Endometrium (tissue), 2 donors: Measurements from ENCODE around the gene ZNF575.

Experiments used
- FAIRE-seq: peaks from 2 replicates; lab custom pipeline; 2012; peaks lifted over from hg19 to GRCh38; lab: Jason Lieb, UNC
- donor health status: control.
- donor health status: control.

ZNF575 gene

DNA sequence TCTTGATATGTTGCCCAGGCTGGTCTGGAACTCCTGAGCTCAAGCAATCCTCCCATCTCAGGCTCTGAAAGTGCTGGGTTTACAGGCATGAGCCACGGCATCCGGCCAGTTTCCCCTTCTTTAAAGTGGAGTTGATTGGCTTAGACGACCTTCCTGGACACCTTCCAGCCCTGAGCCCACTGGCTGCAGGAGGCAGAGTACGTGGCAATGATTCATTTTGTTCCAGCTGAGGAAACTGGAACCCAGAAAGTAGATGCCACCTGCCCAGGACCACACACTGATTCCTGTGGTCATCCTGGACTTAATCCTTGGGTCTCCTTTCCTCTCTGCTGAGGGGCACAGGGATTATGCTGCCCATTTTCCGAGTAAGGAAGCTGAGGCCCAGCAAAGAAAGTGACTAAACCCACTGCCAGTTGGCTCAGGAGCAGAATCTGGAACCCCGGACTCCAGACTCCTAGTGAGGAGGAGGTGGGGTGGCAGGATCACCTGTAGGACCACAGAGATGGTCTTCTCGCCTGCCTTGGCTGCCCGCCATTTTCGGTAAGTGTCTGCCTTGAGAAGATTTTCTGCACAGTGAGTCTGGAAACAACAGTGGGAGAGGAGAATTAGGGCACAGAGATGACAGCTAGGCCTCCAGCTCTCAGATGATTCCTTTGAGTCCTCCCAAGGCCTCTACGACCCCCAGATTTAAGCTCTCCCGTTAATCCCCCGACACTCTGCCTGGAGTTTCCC lies 41.6 kb downstream of the ZNF575 start:
- no peak for FAIRE-seq

- FAIRE-seq: peak; percentile 98
Measured at GRCh38 chr19:43575156-43575950, 42.4 kb downstream of the ZNF575 start, which contains the start of the genes PINLYP and XRCC1. TSS of gene PINLYP (plus strand) at chr19:43575801. CDS start at chr19:43577192, 1,391 bp downstream. TSS of gene XRCC1 (minus strand) at chr19:43575527. CDS start at chr19:43575458, 69 bp downstream.

DNA sequence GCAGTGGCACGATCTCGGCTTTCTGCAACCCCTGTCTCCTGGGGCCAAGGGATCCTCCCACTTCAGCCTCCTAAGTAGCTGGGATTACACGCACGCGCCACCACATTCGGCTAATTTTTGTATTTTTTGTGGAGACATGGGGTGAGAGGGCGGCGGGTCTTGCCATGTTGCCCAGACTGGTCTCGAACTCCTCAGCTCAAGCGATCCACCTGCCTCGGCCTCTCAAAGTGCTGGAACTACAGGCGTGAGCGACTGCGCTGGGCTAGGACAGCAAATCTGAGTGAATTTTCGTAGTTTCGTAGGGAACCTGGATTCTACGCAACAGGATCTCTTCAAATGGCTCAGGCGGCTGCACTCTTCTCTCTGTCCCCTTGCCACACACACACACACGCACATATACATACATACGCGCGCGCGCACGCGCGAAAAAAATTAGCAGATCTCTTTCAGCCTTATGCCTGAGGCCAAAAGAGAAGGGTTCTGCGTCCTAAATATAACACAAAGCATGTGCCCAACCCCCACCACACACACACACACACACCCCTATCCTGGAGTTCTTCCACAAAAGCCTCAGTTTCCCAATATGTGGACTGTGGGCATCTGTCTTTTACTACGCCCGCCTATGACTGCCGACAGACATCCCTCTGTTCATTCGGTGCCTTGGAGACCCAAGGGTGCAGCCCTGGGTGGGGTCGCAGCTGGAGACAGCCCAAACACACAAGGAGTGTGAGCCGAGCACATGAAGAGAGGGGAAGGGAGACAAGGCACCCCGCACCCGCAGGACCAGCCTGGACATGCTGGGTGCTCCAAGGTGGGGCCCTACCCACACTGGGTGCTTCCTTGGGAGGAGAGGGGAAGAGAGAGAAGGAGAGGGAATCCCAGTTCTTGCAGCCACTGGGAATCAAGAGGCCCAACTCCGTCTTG lies 43.2 kb downstream of the ZNF575 start:
- no peak for FAIRE-seq

DNA sequence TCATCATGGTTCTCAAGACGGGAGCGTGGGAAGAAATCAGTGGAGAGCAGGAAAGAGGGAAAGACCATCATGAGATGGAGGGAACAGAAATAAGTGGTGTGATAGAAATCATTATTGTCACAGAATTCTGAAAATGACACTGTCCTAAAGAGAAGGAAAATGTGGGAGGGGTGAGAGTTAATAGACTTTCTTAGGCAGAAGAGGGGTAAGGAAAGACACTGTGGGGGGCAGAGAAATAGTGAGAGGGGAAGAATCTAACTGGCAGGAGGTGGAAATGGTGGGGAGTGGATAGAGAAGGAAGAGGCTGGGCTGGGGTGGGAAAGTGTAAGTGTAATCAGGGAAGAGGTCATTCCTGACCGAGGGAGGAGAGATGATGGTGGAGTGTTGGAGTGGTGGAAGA lies 45.8 kb downstream of the ZNF575 start:
- no peak for FAIRE-seq

- FAIRE-seq: no peak
Measured at GRCh38 chr19:43581467-43581866, 48.5 kb downstream of the ZNF575 start.

GRCh38 chr19:43582495-43582894 lies 49.5 kb downstream of the ZNF575 start:
- FAIRE-seq: no peak

DNA sequence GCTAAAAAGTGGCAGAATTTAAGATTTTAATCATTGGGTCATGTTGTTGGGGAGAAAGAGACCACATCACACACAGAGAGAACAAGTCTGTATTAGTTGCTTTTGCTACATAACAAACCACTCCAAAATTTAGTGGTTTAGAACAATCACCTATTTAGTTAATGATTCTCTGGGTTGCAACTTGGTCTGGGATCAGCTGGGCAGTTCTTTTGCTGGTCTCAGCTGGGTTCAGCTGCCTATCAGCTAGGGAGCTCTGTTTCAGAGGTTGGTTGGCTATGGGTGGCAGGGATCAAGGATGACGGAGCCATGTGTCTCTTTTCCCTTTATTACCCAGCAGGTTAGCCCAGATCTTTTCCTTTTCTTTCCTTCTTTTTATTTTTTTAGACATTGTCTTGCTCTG lies 51.5 kb downstream of the ZNF575 start:
- no peak for FAIRE-seq
